Loucy (cell line): ENCODE measurements around the gene TMC5.

Experiments
- CTCF ChIP-seq: fragments of 200-600 bp; sonication (generic); conservative IDR thresholded peaks from 2 replicates; pipeline ENCODE4 v1.5.1; 2014; ENCODE audit warnings: mild to moderate bottlenecking, antibody characterized with exemption, low read length
- EZH2phosphoT487 ChIP-seq: fragments of 200-600 bp; IDR thresholded peaks from 2 replicates; pipeline ENCODE4 v1.6.1; 2018; ENCODE audit warnings: antibody characterized with exemption, mild to moderate bottlenecking, moderate library complexity, borderline replicate concordance

- no peak for TF ChIP-seq CTCF
- no peak for TF ChIP-seq EZH2phosphoT487
Observed at GRCh38 chr16:19481296-19481695, 63.6 kb downstream of the TMC5 start.
